ENCODE measurements around the gene NHLH1. TPM values are rescaled to one million over a fixed set of nuclear protein-coding genes. Genes with fewer than 3 reads are reported as not detected.

Gene NHLH1
- total RNA-seq (under 1 TPM in 1 of 2 donors, not detected in 1; 0.08 TPM), polyA plus RNA-seq (not detected)

GRCh38 chr1:160366731-160367515 lies at the start of gene NHLH1:
TSS of gene NHLH1 (plus strand) at chr1:160367071. CDS start at chr1:160370732, 3,661 bp downstream.
- Histone ChIP-seq H3K36me3 (ENCODE audit: control insufficient read depth in 4 of 4, insufficient read depth in 3 of 4, low read depth in 1 of 4, low read length in 3 of 4) (no peaks in the 10 kb centered on the region), H3K4me1 (ENCODE audit: control insufficient read depth in 4 of 4, insufficient read depth in 4 of 4, low read length in 3 of 4) (no peaks in the 10 kb centered on the region), H3K9ac (ENCODE audit: low read depth in 1 of 2, low read length in 2 of 2) (no peak within 1 kb of the TSS), H3K27ac (ENCODE audit: low read depth in 1 of 2, low read length in 2 of 2) (no peak within 1 kb of the TSS), H3K4me3 (ENCODE audit: low read depth in 1 of 3, low read length in 3 of 3) (no peak within 1 kb of the TSS), H3K27me3 (ENCODE audit: control insufficient read depth in 4 of 4, insufficient read depth in 4 of 4, low read length in 3 of 4) (no peaks in the 10 kb centered on the region), H3K9me3 (ENCODE audit: control insufficient read depth in 4 of 4, low read length in 3 of 4) (no peaks in the 10 kb centered on the region)
- 68% methylated on average over 15 of the region's 15 CpGs for WGBS
- DNase-seq (ENCODE audit: low spot score) = no peak
- no peak for TF ChIP-seq RAD21 (IDR thresholded peaks at IDR 0.05)
- no peak for TF ChIP-seq YY1 (IDR thresholded peaks at IDR 0.05)
- TF ChIP-seq FOXA1 (IDR thresholded peaks at IDR 0.05) = no peak
- TF ChIP-seq ZBTB33 (IDR thresholded peaks at IDR 0.05) = no peak
- TF ChIP-seq EGR1 (IDR thresholded peaks at IDR 0.05; ENCODE audit: low read depth in 2 of 2) = no peak
- TF ChIP-seq JUND (IDR thresholded peaks at IDR 0.05) = no peak
- TF ChIP-seq NR2F2 (IDR thresholded peaks at IDR 0.05) = no peak
- no peak for TF ChIP-seq TAF1 (conservative IDR thresholded peaks at IDR 0.05)
- no peak for TF ChIP-seq ATF3 (IDR thresholded peaks at IDR 0.05)

- Histone ChIP-seq H3K27me3 (ENCODE audit: control insufficient read depth in 4 of 4, insufficient read depth in 4 of 4, low read length in 3 of 4) (no peaks in the 10 kb centered on the region), H3K4me3 (ENCODE audit: low read depth in 1 of 3, low read length in 3 of 3) (no peak overlapping the region), H3K27ac (ENCODE audit: low read depth in 1 of 2, low read length in 2 of 2) (no peak overlapping the region), H3K9ac (ENCODE audit: low read depth in 1 of 2, low read length in 2 of 2) (no peak overlapping the region), H3K9me3 (ENCODE audit: control insufficient read depth in 4 of 4, low read length in 3 of 4) (no peaks in the 10 kb centered on the region), H3K4me1 (ENCODE audit: control insufficient read depth in 4 of 4, insufficient read depth in 4 of 4, low read length in 3 of 4) (no peaks in the 10 kb centered on the region), H3K36me3 (ENCODE audit: control insufficient read depth in 4 of 4, insufficient read depth in 3 of 4, low read depth in 1 of 4, low read length in 3 of 4) (peaks cover 18 to 61% (median 51%) of the 10 kb centered on the region in 4 donors)
- TF ChIP-seq MAX (IDR thresholded peaks at IDR 0.05) (no peak), RXRA (IDR thresholded peaks at IDR 0.05) (no peak), JUND (IDR thresholded peaks at IDR 0.05) (no peak), EGR1 (IDR thresholded peaks at IDR 0.05; ENCODE audit: low read depth in 2 of 2) (no peak), GABPA (IDR thresholded peaks at IDR 0.05 in 1 of 2, conservative IDR thresholded peaks at IDR 0.05 in 1 of 2) (no peak), YY1 (IDR thresholded peaks at IDR 0.05) (no peak), ATF3 (IDR thresholded peaks at IDR 0.05) (no peak), CTCF (IDR thresholded peaks at IDR 0.05; ENCODE audit: low read depth, low read length, missing input control) (no peak), SP1 (IDR thresholded peaks at IDR 0.05) (no peak), FOXA1 (IDR thresholded peaks at IDR 0.05) (no peak), RAD21 (IDR thresholded peaks at IDR 0.05) (no peak)
- WGBS = 95% methylated on average over 6 of the region's 6 CpGs
- no peak for DNase-seq (ENCODE audit: low spot score)
Measured at GRCh38 chr1:160322831-160323230, 44.0 kb upstream of the NHLH1 start.

All from liver (tissue), 9 donors.